AG09319 (cell line): ENCODE measurements around the gene PIK3R2.
"Not testable (repeated sequence)": the region's sequence is repeated elsewhere in the genome, so short reads cannot be mapped to it uniquely, and the experiment has no call there.

Experiments
- DNase-seq: peaks from one replicate; pipeline ENCODE4 v3.0.0-alpha.2; 2010; ENCODE audit warnings: low read depth; ENCODE audit errors: extremely low read depth
- TF ChIP-seq, protein P1 (sequence below): IDR thresholded peaks from 2 replicates; pipeline ENCODE4 v1.5.1; 2011; ENCODE audit warnings: low read depth, mild to moderate bottlenecking, inconsistent platforms, low read length, moderate library complexity

PIK3R2 gene

DNA sequence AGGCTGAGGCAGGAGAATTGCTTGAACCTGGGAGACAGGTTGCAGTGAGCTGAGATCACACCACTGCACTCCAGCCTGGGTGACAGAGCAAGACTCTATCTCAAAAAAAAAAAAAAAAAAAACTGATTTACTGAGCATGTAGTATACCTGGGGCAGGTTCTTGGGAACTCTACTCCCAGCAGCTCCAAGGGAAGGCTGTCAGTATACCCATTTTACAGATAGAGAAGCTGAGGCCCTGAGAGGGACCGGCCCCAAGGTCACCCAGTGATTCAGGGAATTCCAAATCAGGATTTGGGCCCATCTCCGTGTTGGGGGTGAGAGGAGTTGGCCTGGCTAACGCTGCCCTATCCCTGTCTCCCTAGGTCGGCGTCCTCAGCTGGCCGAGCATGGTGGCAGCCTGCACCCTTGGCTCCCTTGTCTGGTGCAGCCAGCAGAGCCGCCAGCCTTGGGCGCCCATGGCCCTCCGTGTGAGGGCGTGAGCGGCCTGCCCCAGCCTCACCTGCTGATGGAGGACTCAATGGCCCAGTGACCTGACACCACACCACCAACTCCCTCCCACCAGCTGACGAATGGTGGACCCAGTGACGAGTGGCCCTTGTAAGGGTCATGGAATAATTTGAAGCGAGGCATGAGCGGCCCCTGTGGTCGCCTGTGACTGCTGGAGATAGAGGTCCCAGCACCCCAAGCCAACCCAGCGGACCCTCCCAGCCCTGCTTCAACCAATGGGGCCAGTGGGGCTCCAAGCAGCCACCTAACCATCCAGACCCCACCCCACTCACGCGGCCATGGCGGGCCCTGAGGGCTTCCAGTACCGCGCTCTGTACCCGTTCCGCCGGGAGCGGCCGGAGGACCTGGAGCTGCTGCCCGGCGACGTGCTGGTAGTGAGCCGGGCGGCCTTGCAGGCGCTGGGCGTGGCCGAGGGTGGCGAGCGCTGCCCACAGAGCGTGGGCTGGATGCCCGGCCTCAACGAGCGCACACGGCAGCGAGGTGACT lies 2.4 kb downstream of the PIK3R2 start:
- no peak for DNase-seq
- TF ChIP-seq, protein P1, sequence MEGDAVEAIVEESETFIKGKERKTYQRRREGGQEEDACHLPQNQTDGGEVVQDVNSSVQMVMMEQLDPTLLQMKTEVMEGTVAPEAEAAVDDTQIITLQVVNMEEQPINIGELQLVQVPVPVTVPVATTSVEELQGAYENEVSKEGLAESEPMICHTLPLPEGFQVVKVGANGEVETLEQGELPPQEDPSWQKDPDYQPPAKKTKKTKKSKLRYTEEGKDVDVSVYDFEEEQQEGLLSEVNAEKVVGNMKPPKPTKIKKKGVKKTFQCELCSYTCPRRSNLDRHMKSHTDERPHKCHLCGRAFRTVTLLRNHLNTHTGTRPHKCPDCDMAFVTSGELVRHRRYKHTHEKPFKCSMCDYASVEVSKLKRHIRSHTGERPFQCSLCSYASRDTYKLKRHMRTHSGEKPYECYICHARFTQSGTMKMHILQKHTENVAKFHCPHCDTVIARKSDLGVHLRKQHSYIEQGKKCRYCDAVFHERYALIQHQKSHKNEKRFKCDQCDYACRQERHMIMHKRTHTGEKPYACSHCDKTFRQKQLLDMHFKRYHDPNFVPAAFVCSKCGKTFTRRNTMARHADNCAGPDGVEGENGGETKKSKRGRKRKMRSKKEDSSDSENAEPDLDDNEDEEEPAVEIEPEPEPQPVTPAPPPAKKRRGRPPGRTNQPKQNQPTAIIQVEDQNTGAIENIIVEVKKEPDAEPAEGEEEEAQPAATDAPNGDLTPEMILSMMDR: no peak

DNA sequence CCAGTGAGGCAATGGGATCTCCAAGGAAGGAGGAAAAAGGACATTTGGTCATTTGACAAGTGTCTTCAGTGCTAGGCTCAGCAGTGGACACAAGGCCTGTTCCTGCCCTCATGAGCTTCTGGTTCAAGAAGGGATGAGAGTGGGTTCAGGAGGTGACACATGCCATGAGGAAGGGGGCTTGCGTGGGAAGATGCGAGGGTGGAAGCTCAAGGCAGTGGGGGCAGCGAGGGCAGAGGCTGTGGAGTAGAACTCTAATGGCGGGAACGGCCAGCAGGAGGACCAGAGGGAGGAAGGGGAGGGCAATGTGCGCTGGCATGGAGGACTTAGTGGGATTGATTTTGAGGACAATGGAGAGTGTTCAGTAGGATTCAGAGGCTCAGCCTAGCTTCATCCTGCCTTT lies 3.3 kb downstream of the PIK3R2 start:
- DNase-seq: no peak
- TF ChIP-seq, protein P1: no peak

DNA sequence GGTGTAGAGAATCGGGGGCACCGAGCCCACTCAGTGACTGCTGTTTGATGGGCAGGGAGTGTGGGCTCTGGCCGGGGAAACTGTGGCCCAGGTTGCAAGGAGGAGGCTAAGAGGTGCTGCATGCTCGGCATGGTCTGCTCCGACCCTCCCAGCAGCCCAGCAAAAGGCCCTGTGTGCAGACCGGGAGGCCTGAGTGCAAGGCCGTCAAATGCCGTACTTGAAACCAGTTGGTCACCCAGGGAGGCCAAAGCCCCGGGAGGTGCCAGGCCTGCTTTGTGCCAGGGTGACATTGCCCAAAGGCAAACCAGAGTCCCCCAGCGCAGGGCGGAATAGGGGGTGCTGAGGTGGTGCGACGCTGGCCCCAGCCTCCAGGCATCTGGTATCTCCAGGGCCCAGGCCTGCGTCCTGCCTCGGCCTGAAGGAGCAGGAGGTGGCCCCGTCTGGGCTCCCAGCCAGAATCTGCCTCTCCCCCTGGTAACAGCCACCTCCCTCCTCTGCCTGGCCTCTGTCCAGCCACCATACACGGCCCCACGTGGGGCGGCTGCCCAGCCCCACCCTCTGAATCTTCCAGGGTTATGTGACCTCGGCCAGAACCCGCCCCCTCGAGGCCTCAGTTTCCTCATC lies 4.0 kb downstream of the PIK3R2 start:
- peak; percentile 59 for DNase-seq

DNA sequence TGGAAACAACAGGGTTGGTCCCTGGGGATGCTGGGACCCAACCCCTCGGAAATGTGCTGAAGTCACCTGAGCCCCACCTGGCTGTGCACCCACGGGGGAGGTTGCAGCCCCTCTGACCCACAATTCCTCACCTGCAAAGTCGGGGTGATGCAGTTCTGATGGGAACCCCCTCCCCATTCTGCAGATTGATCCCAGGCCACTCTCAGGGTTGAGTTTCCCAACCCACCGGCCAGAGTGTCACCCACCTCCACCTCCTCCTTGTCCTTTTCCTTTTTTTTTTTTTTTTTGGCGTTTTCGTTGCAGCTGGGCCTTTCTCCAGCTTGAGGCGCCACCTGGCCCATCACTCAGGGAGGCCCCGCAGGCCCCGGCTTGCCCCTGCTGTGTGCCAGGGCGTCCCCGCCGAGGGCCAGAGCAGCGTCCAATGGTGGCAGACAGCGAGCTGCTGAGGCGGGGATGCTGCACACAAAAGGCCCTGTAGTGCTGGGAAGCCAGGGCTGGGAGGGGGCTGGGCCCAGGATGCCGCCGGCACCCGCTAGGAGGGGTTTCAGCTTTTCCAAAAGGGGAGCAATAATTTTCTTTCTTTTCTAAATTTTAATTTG lies 4.6 kb downstream of the PIK3R2 start:
- no peak for DNase-seq
- TF ChIP-seq, protein P1: no peak

More for the DNA sequence above, 4.0 kb downstream of the PIK3R2 start:
- TF ChIP-seq, protein P1: no peak

DNA sequence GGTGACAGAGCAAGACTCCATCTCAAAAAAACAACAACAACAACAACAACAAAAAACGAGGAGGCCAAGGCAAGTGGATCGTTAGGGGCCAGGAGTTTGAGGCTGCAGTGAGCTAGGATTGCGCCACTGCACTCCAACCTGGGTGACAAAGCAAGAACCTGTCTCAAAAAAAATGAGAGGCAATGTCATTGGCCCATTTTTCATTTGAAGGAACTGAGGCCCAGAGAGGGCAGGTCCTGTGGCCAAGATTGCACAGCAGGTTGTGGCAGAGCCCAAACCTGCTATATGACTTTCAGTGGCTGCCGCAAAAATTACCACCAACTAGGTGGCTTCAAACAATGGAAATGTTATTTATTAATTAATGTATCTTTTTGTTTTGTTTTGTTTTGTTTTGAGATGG lies 5.5 kb downstream of the PIK3R2 start:
- TF ChIP-seq, protein P1: no peak
- no peak for DNase-seq

DNA sequence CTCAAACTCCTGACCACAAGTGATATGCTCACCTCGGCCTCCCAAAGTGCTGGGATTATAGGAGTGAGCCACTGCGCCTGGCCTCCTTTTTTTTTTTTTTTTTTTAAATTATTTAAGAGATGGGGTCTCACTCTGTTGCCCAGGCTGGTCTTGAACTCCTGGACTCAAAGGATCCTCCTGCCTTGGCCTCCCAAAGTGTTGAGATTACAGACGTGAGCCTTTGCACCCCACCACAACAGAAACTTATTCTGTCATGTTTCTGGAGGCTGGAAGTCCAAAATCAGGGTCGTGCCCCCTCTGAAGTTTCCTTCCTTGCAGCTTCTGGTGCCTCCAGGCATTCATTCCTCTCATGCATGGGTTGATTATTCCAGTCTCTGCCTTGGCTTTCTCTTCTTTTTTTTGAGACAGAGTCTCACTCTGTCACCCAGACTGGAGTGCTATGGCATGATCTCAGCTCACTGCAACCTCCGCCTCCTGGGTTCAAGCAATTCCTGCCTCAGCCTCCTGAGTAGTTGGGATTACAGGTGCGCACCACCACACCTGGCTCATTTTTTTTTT lies 6.2 kb downstream of the PIK3R2 start:
- not testable (repeated sequence) for DNase-seq

DNA sequence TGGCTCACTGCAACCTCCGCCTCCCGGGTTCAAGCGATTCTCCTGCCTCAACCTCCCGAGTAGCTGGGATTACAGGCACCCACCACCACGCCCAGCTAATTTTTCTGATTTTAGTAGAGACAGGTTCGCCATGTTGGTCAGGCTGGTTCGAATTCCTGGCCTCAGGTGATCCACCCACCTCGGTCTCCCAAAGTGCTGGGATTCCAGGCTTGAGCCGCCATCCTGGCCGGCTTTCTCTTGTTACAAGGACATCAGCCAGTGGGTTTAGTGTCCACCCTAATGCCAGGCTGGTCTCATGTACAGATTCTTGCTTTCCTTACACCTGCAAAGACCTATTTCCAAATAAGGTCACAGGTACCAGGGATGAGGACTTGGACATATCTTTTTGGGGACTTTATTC lies 6.8 kb downstream of the PIK3R2 start:
- TF ChIP-seq, protein P1: no peak
- DNase-seq: no peak
